Activated CD4-positive, alpha-beta memory T cell treated with anti-CD3 and anti-CD28 coated beads, Interleukin-2, amount 10 ng/mL, durations not matched to agents 7 days and 5 days (primary cell): ENCODE data around the gene NKPD1. TPM values are rescaled to one million over a fixed set of nuclear protein-coding genes. Genes with fewer than 3 reads are reported as not detected.
"Not testable (repeated sequence)": the region's sequence is repeated elsewhere in the genome, so short reads cannot be mapped to it uniquely, and the experiment has no call there.

Source experiments
- CTCF ChIA-PET: fragments of 350-600 bp; sonication (Branson Sonifier 250); formaldehyde crosslinking; loops from one replicate; lab custom pipeline; 2021; ENCODE audit warnings: antibody characterized with exemption, inconsistent platforms; lab: Charles Lee
- POLR2A ChIA-PET: fragments of 350-600 bp; sonication (Branson Sonifier 250); formaldehyde crosslinking; loops from one replicate; lab custom pipeline; 2021; ENCODE audit warnings: antibody characterized with exemption; lab: Charles Lee
- DNase-seq: peaks from one replicate; pipeline ENCODE4 v3.0.0-alpha.2; 2020
- H3K27ac Mint-ChIP-seq: one replicate; pipeline ENCODE4 v1.8.0; 2021; ENCODE audit warnings: mild to moderate bottlenecking, mixed read lengths
- H3K27me3 Mint-ChIP-seq: one replicate; pipeline ENCODE4 v1.8.0; 2021; ENCODE audit warnings: mixed read lengths
- H3K36me3 Mint-ChIP-seq: one replicate; pipeline ENCODE4 v1.8.0; 2021; ENCODE audit warnings: low read depth, mixed read lengths
- H3K4me1 Mint-ChIP-seq: one replicate; pipeline ENCODE4 v1.8.0; 2021; ENCODE audit warnings: mixed read lengths
- H3K4me3 Mint-ChIP-seq: one replicate; pipeline ENCODE4 v1.8.0; 2021; ENCODE audit warnings: mild to moderate bottlenecking, mixed read lengths
- H3K9me3 Mint-ChIP-seq: one replicate; pipeline ENCODE4 v1.8.0; 2021; ENCODE audit warnings: mixed read lengths
- total RNA-seq, 2 experiments: library from RNA; stranded (reverse); gene quantifications; one replicate each; pipeline ENCODE4 v1.2.3, GENCODE V29; 2021

NKPD1 gene
- total RNA-seq, 2 experiments from 2014 or later, result 0.10 to 0.15 TPM

DNA sequence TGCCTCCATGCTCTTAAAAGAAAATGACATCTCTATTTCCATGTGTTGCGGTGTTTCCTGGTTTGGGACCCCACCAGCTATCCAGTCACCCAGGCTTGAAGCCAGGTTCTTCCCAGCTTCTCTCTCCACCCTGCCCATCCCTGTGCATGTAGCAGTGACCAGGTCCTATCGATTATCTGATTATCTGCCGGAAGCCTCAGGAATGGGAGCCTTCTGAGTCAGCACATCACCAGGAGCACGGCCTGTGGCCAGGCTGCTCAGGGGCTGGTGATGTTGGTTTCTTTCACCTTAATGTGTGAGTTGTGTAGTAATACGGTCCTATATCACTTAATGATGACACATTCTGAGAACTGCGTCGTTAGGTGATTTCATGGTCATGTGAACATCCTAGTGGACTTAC, 34.1 kb downstream of the NKPD1 start:
- Mint-ChIP-seq H3K27me3 (no peaks in the 10 kb centered on the region), H3K36me3 (no peaks in the 10 kb centered on the region), H3K9me3 (no peaks in the 10 kb centered on the region), H3K27ac (no peak overlapping the region), H3K4me1 (peaks cover 20% of the 10 kb centered on the region), H3K4me3 (no peak overlapping the region)
- ChIA-PET POLR2A (interaction anchor here (1.2 kb wide), 1 partner anchor 34 kb away, joined by 5 read pairs; the partner anchor contains the start of gene PPP1R37), CTCF (interaction anchor here (0.7 to 2.8 kb wide), 9 partner anchors 9 to 274 kb away, joined by 3 to 22 read pairs (median 5); partner anchors contain the start of gene PPP1R37)
- DNase-seq, result no peak

DNA sequence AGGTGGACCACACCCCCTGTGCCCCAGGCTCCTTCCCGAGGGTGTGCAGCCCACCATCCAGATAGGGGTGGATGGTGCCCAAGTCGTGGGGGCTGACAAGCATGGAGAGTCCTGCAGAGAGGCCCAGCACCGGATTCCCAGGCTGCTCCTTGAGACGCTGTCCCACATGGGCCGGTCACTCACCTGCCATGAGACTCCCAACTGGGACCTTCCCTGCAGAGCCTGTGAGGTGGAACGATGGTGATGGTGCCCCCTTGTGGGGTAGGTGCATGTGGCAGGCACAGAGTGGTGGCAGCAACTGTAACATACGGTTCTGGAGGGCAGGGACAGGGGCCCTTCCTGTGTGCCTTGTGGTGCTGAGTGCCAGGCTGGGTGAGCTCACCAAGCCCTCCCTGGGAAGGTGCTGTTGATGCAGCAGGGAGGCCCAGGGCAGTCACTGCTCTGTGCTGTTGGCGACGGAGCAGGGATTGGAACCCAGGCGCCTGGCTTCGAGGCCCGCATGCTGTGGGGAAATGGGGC, 34.7 kb downstream of the NKPD1 start:
- Mint-ChIP-seq H3K4me1 (peaks cover 22% of the 10 kb centered on the region), H3K9me3 (no peaks in the 10 kb centered on the region), H3K27me3 (no peaks in the 10 kb centered on the region), H3K36me3 (no peaks in the 10 kb centered on the region), H3K4me3 (no peak overlapping the region), H3K27ac (no peak overlapping the region)
- peak; percentile 75 for DNase-seq
- ChIA-PET POLR2A (interaction anchor here (1.2 kb wide), 1 partner anchor 33 kb away, joined by 5 read pairs; the partner anchor contains the start of gene PPP1R37), CTCF (interaction anchor here (0.6 to 2.8 kb wide), 15 partner anchors 9 to 159 kb away, joined by 3 to 22 read pairs (median 3); partner anchors contain the start of gene PPP1R37)

DNA sequence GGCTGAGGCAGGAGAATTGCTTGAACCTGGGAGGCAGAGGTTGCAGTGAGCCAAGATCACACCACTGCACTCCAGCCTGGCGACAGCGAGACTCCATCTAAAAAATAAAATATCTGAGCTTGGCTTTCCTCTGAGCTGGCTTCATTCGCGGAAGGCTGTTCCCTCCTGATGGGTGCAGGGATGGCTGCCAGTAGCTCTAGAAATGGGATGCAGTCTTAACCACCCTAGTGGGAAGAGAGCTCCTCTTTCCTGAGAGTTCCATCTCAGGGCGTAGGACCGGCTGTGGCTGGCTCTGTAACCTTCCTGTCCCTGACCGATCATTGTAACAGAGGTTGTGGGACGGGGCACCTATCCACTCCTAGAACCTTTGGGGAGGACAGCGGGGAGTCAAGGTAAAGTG, 35.4 kb downstream of the NKPD1 start:
- POLR2A ChIA-PET, result interaction anchor here (1.1 kb wide), 1 partner anchor 33 kb away, joined by 3 read pairs; no protein-coding TSS in a partner anchor
- peaks cover 23% of the 10 kb centered on the region for H3K4me1 Mint-ChIP-seq
- no peaks in the 10 kb centered on the region for H3K27me3 Mint-ChIP-seq
- DNase-seq, result no peak
- H3K9me3 Mint-ChIP-seq, result no peaks in the 10 kb centered on the region
- H3K36me3 Mint-ChIP-seq, result no peaks in the 10 kb centered on the region
- H3K4me3 Mint-ChIP-seq, result no peak overlapping the region
- CTCF ChIA-PET, result interaction anchor here (0.5 to 2.8 kb wide), 14 partner anchors 8 to 159 kb away, joined by 3 to 22 read pairs (median 3); partner anchors contain the start of gene PPP1R37
- H3K27ac Mint-ChIP-seq, result no peak overlapping the region

DNA sequence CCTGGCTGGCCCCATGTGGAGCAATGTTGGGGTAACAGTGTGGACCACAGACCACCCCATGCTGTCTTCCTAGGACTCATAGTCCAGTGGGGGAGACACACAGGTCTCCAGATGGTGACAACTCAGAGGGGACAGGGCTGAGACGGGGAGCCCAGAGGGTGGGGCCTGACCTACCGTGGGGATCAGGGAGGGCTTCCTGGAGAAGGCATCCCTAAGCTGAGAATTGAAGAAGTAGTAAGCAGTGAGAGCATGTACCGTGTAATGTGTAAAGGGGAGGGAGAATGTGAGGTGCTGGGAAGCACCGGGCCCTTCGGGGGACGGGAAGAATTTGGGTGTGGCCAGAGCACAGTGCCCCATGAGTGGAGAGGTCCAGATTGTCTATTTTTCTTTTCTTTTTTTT, 36.8 kb downstream of the NKPD1 start:
- POLR2A ChIA-PET, result interaction anchor here (1.2 to 1.3 kb wide), 2 partner anchors 12 to 21 kb away, joined by 3 read pairs; no protein-coding TSS in a partner anchor
- no peak overlapping the region for H3K27ac Mint-ChIP-seq
- H3K36me3 Mint-ChIP-seq, result no peaks in the 10 kb centered on the region
- no peak for DNase-seq
- no peaks in the 10 kb centered on the region for H3K27me3 Mint-ChIP-seq
- H3K4me1 Mint-ChIP-seq, result peaks cover 25% of the 10 kb centered on the region
- H3K4me3 Mint-ChIP-seq, result no peak overlapping the region
- CTCF ChIA-PET, result interaction anchor here (1.3 to 2.8 kb wide), 2 partner anchors 12 to 32 kb away, joined by 3 to 22 read pairs; partner anchors contain the start of gene PPP1R37
- no peaks in the 10 kb centered on the region for H3K9me3 Mint-ChIP-seq

DNA sequence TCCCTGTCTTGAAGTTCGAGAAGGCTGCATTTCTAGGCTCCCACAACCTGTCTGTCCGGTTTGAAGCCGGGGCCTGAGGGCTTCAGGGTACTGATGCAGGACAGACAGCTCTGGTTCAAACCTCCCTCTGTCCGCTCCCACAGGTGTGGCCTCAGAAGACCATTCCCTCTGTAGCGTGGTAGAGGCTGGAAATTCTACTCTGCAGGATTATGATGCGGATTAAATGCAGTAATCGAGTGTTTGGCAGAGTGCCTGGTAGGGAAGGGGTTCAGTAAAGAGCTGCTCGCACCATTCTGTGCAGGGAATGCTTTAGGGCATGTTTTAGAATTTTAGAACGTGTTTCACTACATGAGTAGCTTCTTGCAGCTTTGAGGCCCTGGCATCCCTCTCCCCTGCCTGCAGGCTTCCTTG, 37.3 kb downstream of the NKPD1 start:
- no peaks in the 10 kb centered on the region for H3K36me3 Mint-ChIP-seq
- no peaks in the 10 kb centered on the region for H3K27me3 Mint-ChIP-seq
- H3K4me1 Mint-ChIP-seq, result peaks cover 27% of the 10 kb centered on the region
- no peak for DNase-seq
- ChIA-PET CTCF (no interaction called here), POLR2A (interaction anchor here (1.2 to 1.3 kb wide), 2 partner anchors 11 to 20 kb away, joined by 3 read pairs; no protein-coding TSS in a partner anchor)
- H3K27ac Mint-ChIP-seq, result no peak overlapping the region
- no peaks in the 10 kb centered on the region for H3K9me3 Mint-ChIP-seq
- no peak overlapping the region for H3K4me3 Mint-ChIP-seq

DNA sequence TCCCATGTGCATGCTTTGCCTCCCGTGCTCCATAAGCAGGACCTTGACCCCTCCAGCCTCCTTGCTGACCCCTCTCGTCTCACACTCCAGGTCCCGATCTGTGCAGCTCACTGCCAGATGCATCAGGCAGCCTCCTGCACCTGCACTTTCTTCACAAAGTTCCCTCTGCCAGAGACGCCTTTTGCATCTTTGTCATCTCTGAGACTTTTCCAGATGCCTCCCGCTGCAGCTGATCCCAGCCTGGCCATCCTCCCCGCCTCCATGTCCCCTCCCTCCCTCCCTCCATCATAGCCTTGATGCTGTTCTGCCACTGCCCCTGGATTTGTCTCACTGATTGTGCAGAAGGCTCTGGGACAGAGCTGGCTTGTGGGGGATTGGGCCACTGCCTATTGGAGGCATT, 38.0 kb downstream of the NKPD1 start:
- CTCF ChIA-PET, result no interaction called here
- no peaks in the 10 kb centered on the region for H3K27me3 Mint-ChIP-seq
- POLR2A ChIA-PET, result interaction anchor here (1.2 kb wide), 1 partner anchor 10 kb away, joined by 3 read pairs; no protein-coding TSS in a partner anchor

DNA sequence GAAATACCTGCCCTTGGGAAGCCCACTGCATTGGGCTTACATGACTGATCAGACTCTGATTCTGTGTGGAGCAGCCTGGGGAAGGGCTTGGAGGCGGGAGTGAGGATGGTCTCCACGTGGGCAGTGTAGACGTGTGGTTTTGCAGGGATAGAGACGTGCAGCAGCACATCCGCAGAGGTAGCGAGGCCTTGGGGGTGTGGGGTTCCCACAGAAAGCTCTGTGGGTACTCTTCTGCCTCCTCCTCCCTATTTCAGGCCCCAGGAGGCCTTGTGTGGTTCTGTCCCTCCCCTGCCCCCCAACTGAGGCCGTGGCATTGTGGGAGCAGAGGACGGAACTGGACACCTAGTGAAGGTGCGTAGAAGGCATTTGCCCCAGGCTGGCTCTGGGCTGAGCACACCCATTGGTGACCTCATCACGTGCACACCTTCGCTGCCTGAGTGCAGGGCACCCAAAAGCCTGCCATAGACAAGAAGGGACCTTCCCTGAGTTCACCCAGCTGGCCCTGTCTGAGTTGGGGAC, 38.9 kb downstream of the NKPD1 start:
- H3K9me3 Mint-ChIP-seq, result no peaks in the 10 kb centered on the region
- DNase-seq, result no peak
- no peaks in the 10 kb centered on the region for H3K36me3 Mint-ChIP-seq
- no peaks in the 10 kb centered on the region for H3K27me3 Mint-ChIP-seq
- H3K27ac Mint-ChIP-seq, result no peak overlapping the region
- POLR2A ChIA-PET, result no interaction called here
- no peak overlapping the region for H3K4me3 Mint-ChIP-seq
- peaks cover 33% of the 10 kb centered on the region for H3K4me1 Mint-ChIP-seq
- CTCF ChIA-PET, result no interaction called here

More for the DNA sequence above, 38.0 kb downstream of the NKPD1 start:
- no peaks in the 10 kb centered on the region for H3K36me3 Mint-ChIP-seq
- H3K4me1 Mint-ChIP-seq, result peaks cover 27% of the 10 kb centered on the region
- H3K9me3 Mint-ChIP-seq, result no peaks in the 10 kb centered on the region
- H3K27ac Mint-ChIP-seq, result no peak overlapping the region
- H3K4me3 Mint-ChIP-seq, result no peak overlapping the region
- no peak for DNase-seq

DNA sequence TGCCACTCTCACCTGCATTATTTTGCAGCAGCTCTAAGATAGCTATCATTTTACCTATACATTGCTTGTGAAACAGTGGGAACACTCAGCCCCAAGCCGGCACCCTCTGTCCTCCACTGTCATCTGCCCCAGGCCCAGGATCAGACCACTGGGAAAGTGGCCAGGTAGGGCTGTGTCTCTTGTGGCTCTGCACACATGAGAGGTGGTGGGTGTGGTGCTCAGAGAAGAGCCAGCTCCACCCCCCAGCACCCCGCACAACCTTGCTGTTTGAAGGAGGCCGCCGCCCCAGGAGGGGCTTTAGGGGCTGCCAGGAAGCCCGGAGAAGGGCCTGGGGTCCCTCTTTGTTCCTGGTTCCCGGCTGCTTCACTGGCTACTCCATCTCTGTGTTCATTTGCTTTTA, 41.2 kb downstream of the NKPD1 start:
- no peaks in the 10 kb centered on the region for H3K36me3 Mint-ChIP-seq
- peaks cover 47% of the 10 kb centered on the region for H3K4me1 Mint-ChIP-seq
- DNase-seq, result no peak
- H3K27me3 Mint-ChIP-seq, result no peaks in the 10 kb centered on the region
- ChIA-PET POLR2A (no interaction called here), CTCF (interaction anchor here (0.7 kb wide), 1 partner anchor 395 kb away, joined by 3 read pairs; no protein-coding TSS in a partner anchor)
- H3K4me3 Mint-ChIP-seq, result no peak overlapping the region
- H3K9me3 Mint-ChIP-seq, result no peaks in the 10 kb centered on the region
- no peak overlapping the region for H3K27ac Mint-ChIP-seq

DNA sequence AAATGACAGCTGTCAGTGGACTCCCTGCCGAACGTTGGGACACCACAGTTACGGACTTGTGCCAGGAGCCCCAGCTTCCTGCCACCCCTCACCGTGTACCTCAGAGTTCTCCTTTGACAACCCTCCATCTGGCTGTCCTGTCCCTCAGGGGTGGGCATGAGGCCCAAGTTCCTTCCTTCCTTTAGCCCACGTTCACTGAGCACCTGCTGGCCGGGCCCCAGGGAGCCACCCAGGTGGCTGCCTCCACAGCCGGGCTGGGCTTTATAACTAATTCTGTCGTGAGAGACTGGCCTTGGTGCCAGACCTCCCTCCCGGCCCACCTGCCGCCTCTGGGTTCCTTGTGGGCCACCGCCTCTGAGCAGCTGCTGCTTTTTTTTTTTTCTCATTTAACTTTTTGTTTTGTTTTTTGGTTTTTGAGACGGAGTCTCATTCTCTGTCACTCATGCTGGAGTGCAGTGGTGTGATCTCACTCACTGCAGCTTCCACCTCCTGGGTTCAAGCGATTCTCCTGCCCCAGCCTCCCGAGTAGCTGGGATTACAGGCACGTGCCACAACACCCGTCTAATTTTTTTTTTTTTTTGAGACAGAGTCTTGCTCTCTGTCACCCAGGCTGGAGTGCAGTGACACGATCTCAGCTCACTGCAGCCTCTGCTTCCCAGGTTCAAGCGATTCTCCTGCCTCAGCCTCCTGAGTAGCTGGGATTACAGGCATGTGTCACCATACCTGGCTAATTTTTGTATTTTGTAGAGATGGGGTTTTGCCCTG, 42.0 kb downstream of the NKPD1 start:
- H3K4me1 Mint-ChIP-seq, result peaks cover 47% of the 10 kb centered on the region
- CTCF ChIA-PET, H3K4me3 Mint-ChIP-seq, H3K27me3 Mint-ChIP-seq, DNase-seq, H3K36me3 Mint-ChIP-seq, H3K9me3 Mint-ChIP-seq, H3K27ac Mint-ChIP-seq: not testable (repeated sequence)
- POLR2A ChIA-PET, result interaction anchor here (2.7 kb wide), 1 partner anchor 26 kb away, joined by 10 read pairs; the partner anchor contains the start of gene PPP1R37

DNA sequence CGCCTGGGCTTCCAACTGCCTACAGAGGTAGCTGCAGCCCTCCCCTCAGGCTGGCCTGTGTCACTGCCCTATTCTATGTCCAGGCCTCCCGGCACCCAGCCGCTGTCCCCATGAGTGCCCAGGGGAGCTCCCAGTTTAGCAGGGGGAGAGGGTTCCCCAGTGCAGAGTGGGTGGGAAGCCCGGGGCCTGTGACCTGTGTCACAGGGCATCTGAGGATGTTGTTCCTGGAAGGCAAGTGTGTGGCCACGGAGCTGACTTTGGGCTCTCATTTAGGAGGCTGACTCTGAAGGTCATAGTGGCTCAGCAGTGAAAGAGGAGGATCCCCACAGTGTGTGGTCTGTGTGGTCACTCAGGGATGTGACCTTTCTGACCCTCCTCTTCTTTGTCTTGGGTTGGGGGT, 42.7 kb downstream of the NKPD1 start:
- no peak for DNase-seq
- POLR2A ChIA-PET, result interaction anchor here (2.7 kb wide), 1 partner anchor 26 kb away, joined by 10 read pairs; the partner anchor contains the start of gene PPP1R37
- CTCF ChIA-PET, result interaction anchor here (1.6 kb wide), 1 partner anchor 8 kb away, joined by 11 read pairs; no protein-coding TSS in a partner anchor
- Mint-ChIP-seq H3K4me3 (no peak overlapping the region), H3K4me1 (peaks cover 47% of the 10 kb centered on the region), H3K27me3 (no peaks in the 10 kb centered on the region), H3K36me3 (no peaks in the 10 kb centered on the region), H3K27ac (no peak overlapping the region), H3K9me3 (no peaks in the 10 kb centered on the region)

DNA sequence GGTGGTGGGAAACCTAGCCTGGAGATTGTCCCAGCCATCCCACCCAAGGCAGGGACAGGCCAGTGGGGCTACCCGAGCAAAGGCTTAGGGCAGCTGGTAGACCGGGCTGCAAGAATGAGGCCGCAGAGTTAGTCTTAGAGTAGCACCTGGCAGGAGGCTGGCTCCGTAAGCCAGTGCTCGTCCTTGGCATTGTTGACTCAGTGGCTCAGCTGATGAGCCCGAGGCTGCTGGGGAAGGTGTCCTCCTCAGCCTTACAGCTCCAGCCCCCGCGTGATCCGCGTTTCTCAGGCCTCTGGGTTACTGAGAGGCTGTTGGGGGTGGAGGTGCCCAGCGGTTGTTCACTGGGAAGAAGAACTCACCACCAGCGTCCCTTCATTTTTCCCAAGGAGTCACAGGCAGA, 43.1 kb downstream of the NKPD1 start:
- CTCF ChIA-PET, result interaction anchor here (1.6 kb wide), 1 partner anchor 8 kb away, joined by 11 read pairs; no protein-coding TSS in a partner anchor
- DNase-seq, result no peak
- Mint-ChIP-seq H3K4me1 (peaks cover 47% of the 10 kb centered on the region), H3K9me3 (no peaks in the 10 kb centered on the region), H3K27ac (no peak overlapping the region), H3K4me3 (no peak overlapping the region), H3K27me3 (no peaks in the 10 kb centered on the region), H3K36me3 (no peaks in the 10 kb centered on the region)
- POLR2A ChIA-PET, result interaction anchor here (1.2 to 2.7 kb wide), 2 partner anchors 15 to 25 kb away, joined by 3 to 10 read pairs; partner anchors contain the start of gene PPP1R37

DNA sequence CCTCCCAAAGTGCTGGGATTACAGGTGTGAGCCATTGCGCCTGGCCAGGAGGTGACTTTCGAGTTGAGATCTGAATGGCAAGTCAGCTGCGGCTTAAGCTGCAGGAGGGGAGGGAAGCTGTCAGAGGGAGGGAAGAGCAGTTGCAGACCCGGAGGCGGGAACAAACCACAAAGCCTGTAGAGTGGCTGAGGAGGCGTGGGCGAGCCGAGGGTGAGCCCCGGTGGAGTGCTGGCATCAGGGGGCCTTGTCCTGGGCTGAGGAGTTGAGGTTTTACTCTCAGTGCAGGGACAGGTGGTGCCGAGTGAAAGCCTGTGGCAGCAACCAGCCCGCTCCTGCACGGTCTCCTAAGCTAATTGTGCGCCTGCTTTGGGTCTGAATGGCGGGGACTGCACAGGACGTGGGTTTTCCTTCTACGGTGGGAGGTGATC, 43.6 kb downstream of the NKPD1 start:
- H3K9me3 Mint-ChIP-seq, result no peaks in the 10 kb centered on the region
- H3K27me3 Mint-ChIP-seq, result no peaks in the 10 kb centered on the region
- peaks cover 43% of the 10 kb centered on the region for H3K4me1 Mint-ChIP-seq
- CTCF ChIA-PET, result interaction anchor here (1.6 kb wide), 1 partner anchor 9 kb away, joined by 11 read pairs; no protein-coding TSS in a partner anchor
- no peaks in the 10 kb centered on the region for H3K36me3 Mint-ChIP-seq
- peak overlapping the region; percentile 52 for H3K27ac Mint-ChIP-seq
- POLR2A ChIA-PET, result interaction anchor here (1.2 to 2.7 kb wide), 2 partner anchors 14 to 25 kb away, joined by 3 to 10 read pairs; partner anchors contain the start of gene PPP1R37
- H3K4me3 Mint-ChIP-seq, result no peak overlapping the region
- DNase-seq, result peak; percentile 39
